ENCODE results near the gene TTLL10.
"Not testable (repeated sequence)": the region's sequence is repeated elsewhere in the genome, so short reads cannot be mapped to it uniquely, and the experiment has no call there.

Gene TTLL10

GRCh38 chr1:1134300-1134970, 39.2 kb upstream of the TTLL10 start:
- Histone ChIP-seq H3K4me1 (no peaks in the 10 kb centered on the region), H3K27me3 (ENCODE audit: low read depth) (no peaks in the 10 kb centered on the region), H3K36me3 (replicated peaks) (no peaks in the 10 kb centered on the region), H3K4me3 (no peak overlapping the region), H3K9me3 (no peaks in the 10 kb centered on the region)
- in situ Hi-C loops (cut with MboI; ENCODE audit: low sequenced_read_pairs) = no loop called here
- DNase-seq (ENCODE audit: low spot score in 2 of 2) = no peak

- Histone ChIP-seq H3K27me3 (ENCODE audit: low read depth) (no peaks in the 10 kb centered on the region), H3K9me3 (no peaks in the 10 kb centered on the region), H3K36me3 (replicated peaks) (no peaks in the 10 kb centered on the region), H3K4me1 (no peaks in the 10 kb centered on the region), H3K4me3 (no peak overlapping the region)
- in situ Hi-C loops (cut with MboI; ENCODE audit: low sequenced_read_pairs) = no loop called here
- DNase-seq (ENCODE audit: low spot score in 2 of 2) = no peak
Observed at GRCh38 chr1:1135339-1136136, 38.1 kb upstream of the TTLL10 start.

- DNase-seq (ENCODE audit: low spot score in 2 of 2) = no peak
- Histone ChIP-seq H3K4me1 (no peaks in the 10 kb centered on the region), H3K36me3 (replicated peaks) (no peaks in the 10 kb centered on the region), H3K9me3 (no peaks in the 10 kb centered on the region), H3K27me3 (ENCODE audit: low read depth) (no peaks in the 10 kb centered on the region), H3K4me3 (no peak overlapping the region)
- in situ Hi-C loops (cut with MboI; ENCODE audit: low sequenced_read_pairs) = no loop called here
Observed at GRCh38 chr1:1136547-1137230, 37.0 kb upstream of the TTLL10 start.

GRCh38 chr1:1137256-1138045, 36.2 kb upstream of the TTLL10 start:
- Histone ChIP-seq H3K4me3 (no peak overlapping the region), H3K4me1 (no peaks in the 10 kb centered on the region), H3K9me3 (no peaks in the 10 kb centered on the region), H3K27me3 (ENCODE audit: low read depth) (no peaks in the 10 kb centered on the region), H3K36me3 (replicated peaks) (no peaks in the 10 kb centered on the region)
- in situ Hi-C loops (cut with MboI; ENCODE audit: low sequenced_read_pairs) = no loop called here
- no peak for DNase-seq (ENCODE audit: low spot score in 2 of 2)

- Histone ChIP-seq H3K9me3 (no peaks in the 10 kb centered on the region), H3K4me3 (no peak overlapping the region), H3K4me1 (no peaks in the 10 kb centered on the region), H3K36me3 (replicated peaks) (no peaks in the 10 kb centered on the region), H3K27me3 (ENCODE audit: low read depth) (no peaks in the 10 kb centered on the region)
- no peak for DNase-seq (ENCODE audit: low spot score in 2 of 2)
- in situ Hi-C loops (cut with MboI; ENCODE audit: low sequenced_read_pairs) = no loop called here
Observed at GRCh38 chr1:1140673-1141072, 33.0 kb upstream of the TTLL10 start.

- Histone ChIP-seq H3K4me1 (no peaks in the 10 kb centered on the region), H3K36me3 (replicated peaks) (no peaks in the 10 kb centered on the region), H3K27me3 (ENCODE audit: low read depth) (no peaks in the 10 kb centered on the region), H3K4me3 (no peak overlapping the region), H3K9me3 (no peaks in the 10 kb centered on the region)
- no peak for DNase-seq (ENCODE audit: low spot score in 2 of 2)
- in situ Hi-C loops (cut with MboI; ENCODE audit: low sequenced_read_pairs) = no loop called here
Observed at GRCh38 chr1:1141244-1141910, 32.3 kb upstream of the TTLL10 start.

- in situ Hi-C loops (cut with MboI; ENCODE audit: low sequenced_read_pairs) = no loop called here
- Histone ChIP-seq H3K4me1 (no peaks in the 10 kb centered on the region), H3K36me3 (replicated peaks) (no peaks in the 10 kb centered on the region), H3K4me3 (no peak overlapping the region), H3K9me3 (no peaks in the 10 kb centered on the region), H3K27me3 (ENCODE audit: low read depth) (no peaks in the 10 kb centered on the region)
- no peak for DNase-seq (ENCODE audit: low spot score in 2 of 2)
Observed at GRCh38 chr1:1141911-1142250, 31.8 kb upstream of the TTLL10 start.

GRCh38 chr1:1142352-1142751, 31.3 kb upstream of the TTLL10 start:
- in situ Hi-C loops (cut with MboI; ENCODE audit: low sequenced_read_pairs); H3K4me3 ChIP-seq; H3K4me1 ChIP-seq: not testable (repeated sequence)

GRCh38 chr1:1142844-1143243, 30.8 kb upstream of the TTLL10 start:
- H3K27me3 ChIP-seq (ENCODE audit: low read depth) = no peaks in the 10 kb centered on the region
- in situ Hi-C loops (cut with MboI; ENCODE audit: low sequenced_read_pairs) = no loop called here
- H3K4me1 ChIP-seq = no peaks in the 10 kb centered on the region
- H3K4me3 ChIP-seq = no peak overlapping the region
- no peaks in the 10 kb centered on the region for H3K36me3 ChIP-seq (replicated peaks)
- no peaks in the 10 kb centered on the region for H3K9me3 ChIP-seq
- DNase-seq (ENCODE audit: low spot score in 2 of 2) = no peak

More at GRCh38 chr1:1142352-1142751, 31.3 kb upstream of the TTLL10 start:
- not testable (repeated sequence) for H3K9me3 ChIP-seq; H3K27me3 ChIP-seq (ENCODE audit: low read depth); H3K36me3 ChIP-seq (replicated peaks); DNase-seq (ENCODE audit: low spot score in 2 of 2)

GRCh38 chr1:1143636-1144035, 30.0 kb upstream of the TTLL10 start:
- Histone ChIP-seq H3K27me3 (ENCODE audit: low read depth) (no peaks in the 10 kb centered on the region), H3K4me3 (no peak overlapping the region), H3K36me3 (replicated peaks) (no peaks in the 10 kb centered on the region), H3K4me1 (no peaks in the 10 kb centered on the region), H3K9me3 (no peaks in the 10 kb centered on the region)
- in situ Hi-C loops (cut with MboI; ENCODE audit: low sequenced_read_pairs) = no loop called here
- no peak for DNase-seq (ENCODE audit: low spot score in 2 of 2)

GRCh38 chr1:1144122-1144842, 29.4 kb upstream of the TTLL10 start:
- H3K27me3 ChIP-seq (ENCODE audit: low read depth) = no peaks in the 10 kb centered on the region
- no peaks in the 10 kb centered on the region for H3K9me3 ChIP-seq
- H3K4me1 ChIP-seq = no peaks in the 10 kb centered on the region
- no peak overlapping the region for H3K4me3 ChIP-seq
- H3K36me3 ChIP-seq (replicated peaks) = no peaks in the 10 kb centered on the region
- peak in 1 of 2 experiments; percentile 2 for DNase-seq (ENCODE audit: low spot score in 2 of 2)
- in situ Hi-C loops (cut with MboI; ENCODE audit: low sequenced_read_pairs) = no loop called here

GRCh38 chr1:1144843-1145546, 28.7 kb upstream of the TTLL10 start:
- in situ Hi-C loops (cut with MboI; ENCODE audit: low sequenced_read_pairs) = no loop called here

More at GRCh38 chr1:1144843-1145546, 28.7 kb upstream of the TTLL10 start:
- Histone ChIP-seq H3K9me3 (no peaks in the 10 kb centered on the region), H3K4me3 (no peak overlapping the region), H3K36me3 (replicated peaks) (no peaks in the 10 kb centered on the region), H3K4me1 (no peaks in the 10 kb centered on the region), H3K27me3 (ENCODE audit: low read depth) (no peaks in the 10 kb centered on the region)
- DNase-seq (ENCODE audit: low spot score in 2 of 2) = no peak

All from HAP-1 (cell line).